ACHN (cell line): ENCODE results near the gene NCAPG2.
"Not testable (repeated sequence)": the region's sequence is repeated elsewhere in the genome, so short reads cannot be mapped to it uniquely, and the experiment has no call there.

Experiments
- DNase-seq: peaks from one replicate; pipeline ENCODE4 v3.0.0-alpha.2; 2015
- in situ Hi-C: cut with HindIII; loops from 2 replicates; pipeline ENCODE4 v1.10.0; 2017; ENCODE audit warnings: low sequenced_read_pairs, low pct_ligation_motif_present, low pct_unique_long_range_greater_than_20kb

Gene NCAPG2

DNA sequence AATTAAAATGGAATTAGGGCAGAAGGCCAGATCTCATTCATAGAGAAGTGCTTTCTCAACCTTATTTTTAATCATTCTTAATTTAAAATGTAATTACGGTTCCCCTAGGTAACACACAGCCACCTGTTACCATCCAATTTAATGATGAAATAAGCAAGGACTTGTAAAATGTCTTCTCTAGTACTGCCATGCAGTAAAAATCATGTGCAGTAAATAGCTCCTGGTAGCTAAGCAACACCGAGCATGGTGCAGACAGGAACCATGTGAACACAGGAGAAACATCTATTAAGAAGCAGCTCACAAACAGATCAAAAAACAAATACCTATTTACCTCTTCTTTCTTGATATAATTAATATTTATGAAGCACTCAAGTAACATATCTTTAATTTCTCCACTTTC is 15.1 kb downstream of the NCAPG2 start:
- in situ Hi-C loops: no loop called here
- no peak for DNase-seq

DNA sequence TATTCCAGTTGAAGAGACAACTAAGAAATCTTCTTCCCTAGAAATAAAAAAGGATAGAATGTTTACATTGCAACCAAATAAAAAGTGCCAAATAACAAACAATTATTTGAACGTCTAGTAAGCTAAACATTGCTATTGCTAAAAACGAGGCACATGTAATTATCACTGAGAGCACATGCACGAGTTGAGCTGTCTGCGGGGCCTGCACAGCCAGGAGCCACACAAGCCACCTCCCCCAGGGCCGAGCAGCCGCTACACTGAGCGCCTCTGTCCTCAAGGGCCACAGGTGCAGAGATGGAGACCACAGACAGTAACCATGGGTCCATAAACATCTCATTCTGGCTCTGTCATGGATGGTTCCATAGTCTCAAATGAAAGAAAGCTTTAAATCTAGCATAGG is 17.2 kb downstream of the NCAPG2 start:
- in situ Hi-C loops: no loop called here
- no peak for DNase-seq

DNA sequence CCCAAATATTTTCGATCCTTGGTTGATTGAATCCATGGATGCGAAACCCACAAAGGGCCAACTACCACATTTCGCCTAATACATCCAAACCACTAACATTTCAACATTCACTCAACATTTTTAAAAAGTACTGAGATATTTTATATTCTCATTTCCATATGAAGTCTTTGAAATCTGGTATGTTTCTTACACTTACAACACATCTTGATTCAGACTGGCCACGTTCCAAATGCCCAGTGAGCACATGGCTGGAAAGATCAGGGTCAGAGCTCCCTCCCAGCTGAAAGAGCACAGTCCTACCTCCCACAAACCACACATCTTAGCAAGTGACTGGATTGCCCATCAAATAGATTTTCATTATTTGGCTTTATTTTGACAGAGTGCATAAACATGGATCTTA is 18.9 kb downstream of the NCAPG2 start:
- in situ Hi-C loops: no loop called here
- DNase-seq: no peak

DNA sequence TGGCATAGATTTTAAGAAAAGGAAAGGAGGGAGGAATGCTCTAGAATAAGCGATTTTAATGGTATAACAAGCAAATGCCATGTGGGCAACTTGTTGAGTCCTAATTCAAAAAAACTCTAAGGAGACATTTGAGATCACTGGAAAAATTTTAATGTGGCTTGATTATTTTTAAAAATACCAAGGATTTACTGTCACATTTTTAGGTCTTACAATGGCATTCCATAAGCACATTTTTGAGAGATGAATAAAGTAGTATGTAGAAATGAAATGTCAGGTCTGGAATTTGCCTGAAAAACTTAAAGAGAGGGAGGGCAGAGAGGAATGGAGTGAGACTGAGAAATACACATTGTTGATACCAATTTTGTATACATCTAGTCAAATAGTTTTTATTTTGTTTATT is 20.3 kb downstream of the NCAPG2 start:
- no peak for DNase-seq
- in situ Hi-C loops: no loop called here

DNA sequence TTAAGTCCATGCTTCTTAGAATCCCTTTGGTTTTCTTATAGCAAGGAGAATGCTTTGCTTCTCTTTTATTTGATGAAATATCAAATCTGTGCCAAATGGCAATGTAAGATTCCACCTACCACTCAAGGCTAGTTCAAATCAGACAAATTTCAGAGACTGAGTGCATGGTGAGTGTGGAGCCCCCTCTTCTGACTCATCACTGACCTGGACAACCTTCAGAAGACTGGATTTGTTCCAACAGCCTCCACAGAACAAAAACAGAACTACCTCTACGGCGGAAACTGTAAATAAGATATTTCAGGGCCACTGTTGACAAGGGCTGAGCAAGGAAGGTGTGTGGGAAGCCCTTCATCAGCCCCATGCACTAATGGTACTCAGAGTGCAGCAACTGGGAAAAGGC is 21.1 kb downstream of the NCAPG2 start:
- no peak for DNase-seq
- in situ Hi-C loops: no loop called here

DNA sequence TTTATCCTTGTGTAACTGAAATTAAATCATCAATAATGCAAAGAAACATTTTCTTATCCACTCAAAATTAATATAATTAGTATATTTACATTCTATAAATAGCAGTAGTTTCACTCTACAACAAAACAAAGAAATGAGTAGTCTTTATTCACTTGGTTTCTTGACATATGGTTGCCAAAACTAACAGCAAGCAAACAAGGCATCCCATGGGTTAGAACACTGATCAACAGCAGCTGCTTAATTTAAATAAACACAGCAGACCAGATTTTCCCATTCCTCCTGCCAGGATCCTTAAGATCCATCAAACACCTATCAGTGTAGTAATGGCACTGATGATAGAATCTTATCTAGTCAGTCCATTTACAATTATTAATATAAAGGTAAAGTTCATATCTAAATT is 22.1 kb downstream of the NCAPG2 start:
- in situ Hi-C loops: no loop called here

DNA sequence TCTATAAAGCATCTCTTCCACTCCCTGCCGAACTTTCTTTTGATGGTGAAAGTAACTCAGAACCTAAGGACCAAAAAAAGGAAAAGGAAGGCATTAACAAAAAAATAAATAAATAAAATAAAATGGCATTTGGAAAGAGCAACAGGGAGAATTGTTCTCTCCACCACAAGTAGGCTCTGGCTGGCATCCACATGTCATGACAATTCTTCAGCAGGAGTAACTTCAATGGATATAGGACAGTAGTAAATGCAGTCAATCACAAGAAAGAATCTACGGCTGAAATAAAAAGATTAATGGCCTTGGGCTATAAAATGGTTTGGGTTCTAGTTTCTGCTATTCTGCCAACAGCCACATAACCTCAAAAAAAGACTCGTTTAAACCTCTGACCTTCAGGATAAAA is 23.9 kb downstream of the NCAPG2 start:
- in situ Hi-C loops: no loop called here
- no peak for DNase-seq

More for the DNA sequence above, 22.1 kb downstream of the NCAPG2 start:
- no peak for DNase-seq

DNA sequence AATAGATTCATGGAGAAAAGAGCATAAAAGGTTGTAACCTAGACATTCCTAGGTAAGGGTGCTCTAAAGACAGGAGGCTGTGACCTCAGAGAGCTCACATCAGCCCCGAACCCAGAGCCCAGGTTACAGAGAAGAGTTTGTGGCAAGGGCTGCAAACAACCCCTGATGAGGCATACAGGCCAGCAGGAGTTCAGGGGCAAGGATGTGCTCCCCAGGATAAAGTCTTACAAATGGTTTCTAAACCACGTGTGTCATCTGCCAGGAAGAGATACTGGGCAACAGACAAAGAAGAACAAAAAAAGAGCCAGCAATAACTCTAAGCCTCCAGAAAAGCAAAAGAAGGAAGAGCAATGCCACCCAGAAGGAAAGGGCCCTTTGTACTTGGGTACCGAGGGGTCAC is 27.7 kb downstream of the NCAPG2 start:
- no peak for DNase-seq
- in situ Hi-C loops: no loop called here

DNA sequence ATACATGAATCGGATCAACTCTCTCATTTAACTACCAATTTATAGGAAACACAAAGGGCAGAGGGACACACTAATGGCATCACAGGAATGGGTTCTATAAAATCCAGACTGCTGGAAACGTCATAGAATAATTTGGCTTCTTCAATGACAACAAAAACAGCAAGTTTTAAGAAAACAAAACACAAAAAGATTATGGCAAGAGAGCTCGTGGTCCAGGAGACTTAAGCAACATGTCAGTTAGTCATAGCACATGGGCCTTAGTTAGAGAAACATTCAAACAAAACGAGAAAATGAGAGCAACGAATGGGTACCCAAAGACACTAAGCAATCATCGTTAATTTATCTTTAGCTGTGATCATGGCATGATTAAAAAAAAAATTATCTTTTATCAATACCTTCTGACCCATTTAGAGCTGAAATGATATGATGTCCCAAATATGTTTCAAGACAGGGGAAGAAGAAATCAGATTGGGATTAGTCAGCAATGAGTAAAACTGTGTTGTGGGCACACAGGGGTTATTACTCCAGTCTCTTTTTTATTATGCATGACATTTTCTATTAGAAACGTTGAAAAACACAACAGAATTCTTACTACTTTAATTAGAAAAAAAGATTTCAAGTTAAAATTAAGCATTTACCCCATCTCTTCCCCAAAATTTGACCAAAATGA is 28.3 kb downstream of the NCAPG2 start:
- in situ Hi-C loops: no loop called here
- DNase-seq: no peak

DNA sequence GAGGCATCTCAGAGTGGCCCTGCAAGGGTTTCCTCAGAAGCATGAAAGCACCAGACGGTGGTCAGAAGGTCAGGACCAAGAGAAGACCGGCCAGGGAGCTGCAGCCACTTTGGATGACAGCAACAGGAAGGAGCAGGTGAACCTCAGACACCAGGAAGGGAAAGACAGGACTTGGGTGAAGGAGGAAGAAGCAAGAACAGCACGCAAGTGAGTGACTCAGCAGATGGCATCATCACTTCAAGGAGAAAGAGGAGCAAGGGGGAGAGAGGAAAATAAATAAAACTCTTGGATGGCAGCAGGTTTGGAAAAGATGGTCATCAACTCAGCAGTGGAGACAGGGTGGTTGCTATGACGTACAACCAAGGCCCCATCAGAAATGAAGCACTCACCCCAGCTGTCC is 31.6 kb downstream of the NCAPG2 start:
- in situ Hi-C loops: no loop called here
- DNase-seq: no peak

DNA sequence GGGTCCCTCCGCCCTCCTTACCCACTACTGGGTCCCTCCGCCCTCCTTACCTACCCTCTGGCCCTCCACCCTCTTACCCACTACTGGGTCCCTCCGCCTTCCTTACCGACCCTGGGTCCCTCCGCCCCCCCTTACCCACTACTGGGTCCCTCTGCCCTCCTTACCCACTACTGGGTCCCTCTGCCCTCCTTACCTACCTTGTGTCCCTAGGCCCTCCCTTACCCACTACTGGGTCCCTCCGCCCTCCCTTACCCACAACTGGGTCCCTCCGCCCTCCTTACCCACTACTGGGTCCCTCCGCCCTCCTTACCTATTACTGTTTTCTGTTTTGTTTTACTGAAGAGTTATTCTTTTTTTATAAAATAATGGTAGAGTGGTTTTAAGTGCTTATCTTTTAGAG is 36.5 kb downstream of the NCAPG2 start:
- in situ Hi-C loops, DNase-seq: not testable (repeated sequence)

DNA sequence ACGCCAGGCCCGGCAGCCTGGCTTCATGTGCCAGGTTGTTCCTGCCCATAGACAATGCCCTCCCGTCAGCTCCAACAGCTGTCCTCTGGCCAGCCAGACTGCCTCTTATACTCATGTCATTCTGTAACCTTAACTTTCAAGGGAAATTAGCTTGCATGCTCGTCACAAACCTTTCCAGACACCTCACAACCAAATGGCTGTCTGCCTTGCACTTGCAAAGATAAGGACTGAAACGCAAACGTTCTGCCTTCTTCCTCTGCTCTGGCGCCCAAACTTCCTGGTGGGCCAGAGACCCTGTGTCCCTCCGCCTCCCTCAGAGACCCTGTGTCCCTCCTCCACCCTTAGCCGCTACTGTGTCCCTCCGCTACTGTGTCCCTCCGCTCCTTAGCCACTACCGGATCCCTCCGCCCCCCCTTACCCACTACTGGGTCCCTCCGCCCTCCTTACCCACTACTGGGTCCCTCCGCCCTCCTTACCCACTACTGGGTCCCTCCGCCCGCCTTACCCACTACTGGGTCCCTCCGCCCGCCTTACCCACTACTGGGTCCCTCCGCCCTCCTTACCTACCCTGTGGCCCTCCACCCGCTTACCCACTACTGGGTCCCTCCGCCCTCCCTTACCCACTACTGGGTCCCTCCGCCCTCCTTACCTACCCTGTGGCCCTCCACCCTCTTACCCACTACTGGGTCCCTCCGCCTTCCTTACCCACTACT is 37.5 kb downstream of the NCAPG2 start:
- DNase-seq, in situ Hi-C loops: not testable (repeated sequence)

DNA sequence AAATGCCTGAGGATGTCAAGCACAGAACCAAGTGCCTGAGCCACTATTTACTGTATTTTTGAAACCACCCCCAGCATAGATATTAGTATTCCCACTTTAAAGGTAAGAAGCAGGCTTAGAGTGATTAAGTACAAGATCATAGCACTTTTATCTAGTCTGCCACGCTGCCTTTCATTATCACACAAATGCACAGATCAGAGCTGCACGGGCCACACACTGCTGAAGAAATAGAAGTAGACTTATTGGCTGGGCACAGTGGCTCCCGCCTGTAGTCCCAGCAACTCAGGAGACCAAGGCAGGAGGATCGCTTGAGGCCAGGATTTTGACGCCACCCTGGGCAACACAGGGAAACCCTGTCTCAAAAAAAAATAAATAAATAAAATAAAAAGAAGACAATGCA is 38.2 kb downstream of the NCAPG2 start:
- no peak for DNase-seq

DNA sequence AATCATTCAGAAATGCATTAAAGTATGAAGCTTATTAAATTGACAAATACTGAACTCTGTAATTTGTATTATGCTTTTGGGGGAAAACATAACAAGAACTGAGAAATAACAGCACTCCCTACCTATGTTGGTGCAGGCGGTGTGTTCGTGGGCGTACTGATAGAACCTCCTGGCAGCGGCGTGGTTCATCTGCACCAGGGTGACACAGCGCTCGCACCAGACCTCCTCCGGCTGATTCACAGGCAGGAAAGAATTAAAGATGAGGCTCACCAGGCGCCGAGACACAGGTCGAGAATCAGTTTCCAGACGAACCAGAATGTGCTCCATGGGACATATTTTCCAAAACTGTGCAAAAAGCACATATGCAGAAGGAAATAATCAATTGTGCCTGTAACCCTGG is 40.2 kb downstream of the NCAPG2 start:
- in situ Hi-C loops: no loop called here
- no peak for DNase-seq

More for the DNA sequence above, 38.2 kb downstream of the NCAPG2 start:
- in situ Hi-C loops: no loop called here

DNA sequence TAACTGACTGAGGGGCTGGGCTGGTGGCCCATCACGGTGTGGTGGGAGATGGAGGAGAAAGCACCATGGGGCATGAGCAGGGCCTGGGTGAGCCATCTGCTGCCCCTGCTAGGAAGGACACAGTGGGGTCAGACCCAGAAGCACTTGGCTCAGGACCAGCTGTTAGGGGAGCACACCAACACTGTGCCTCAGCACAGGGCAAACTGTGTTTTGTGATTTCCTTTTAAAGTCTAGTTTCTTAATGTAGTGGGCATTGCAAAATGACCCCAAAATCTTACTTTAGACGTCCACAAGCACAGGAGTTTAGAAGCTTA is 41.2 kb downstream of the NCAPG2 start:
- in situ Hi-C loops: no loop called here
- DNase-seq: no peak

DNA sequence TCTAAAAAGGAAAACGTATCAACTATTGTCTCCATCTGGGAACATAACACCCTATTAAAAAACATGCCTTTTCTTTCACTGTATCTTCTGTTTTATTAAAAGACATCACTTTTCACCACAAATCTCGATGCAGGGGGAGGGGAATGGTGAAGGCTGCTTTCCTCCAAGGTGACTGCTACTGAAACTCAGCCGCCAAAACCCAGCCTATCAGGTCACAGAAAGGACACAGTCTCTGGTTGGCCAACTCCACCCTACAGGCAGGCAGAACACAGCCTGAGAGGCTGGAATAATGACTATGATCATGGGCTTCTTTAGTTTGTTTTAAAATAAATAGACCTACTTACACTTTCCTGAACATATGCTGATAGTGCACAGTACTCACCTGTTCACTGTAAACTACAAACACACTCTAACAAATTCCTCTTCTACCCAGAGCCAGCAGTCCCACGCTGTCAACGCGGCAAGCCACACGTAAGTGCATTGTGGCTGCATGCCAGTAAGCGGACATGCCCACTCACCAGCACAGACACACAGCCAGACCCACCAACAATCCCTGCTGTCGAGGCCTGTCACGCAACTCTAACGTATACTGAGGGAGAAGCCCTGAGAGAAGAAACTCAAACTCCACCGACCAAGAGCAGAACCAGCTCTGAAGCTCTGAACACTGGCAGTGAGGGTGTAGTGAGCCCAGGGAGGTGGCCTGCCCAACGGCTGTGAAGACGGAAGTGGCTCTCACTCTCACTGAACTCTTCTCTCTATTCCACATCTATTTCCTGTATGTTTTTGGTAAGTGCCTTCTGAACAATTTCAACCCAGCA is 41.8 kb downstream of the NCAPG2 start:
- DNase-seq: no peak
- in situ Hi-C loops: no loop called here

DNA sequence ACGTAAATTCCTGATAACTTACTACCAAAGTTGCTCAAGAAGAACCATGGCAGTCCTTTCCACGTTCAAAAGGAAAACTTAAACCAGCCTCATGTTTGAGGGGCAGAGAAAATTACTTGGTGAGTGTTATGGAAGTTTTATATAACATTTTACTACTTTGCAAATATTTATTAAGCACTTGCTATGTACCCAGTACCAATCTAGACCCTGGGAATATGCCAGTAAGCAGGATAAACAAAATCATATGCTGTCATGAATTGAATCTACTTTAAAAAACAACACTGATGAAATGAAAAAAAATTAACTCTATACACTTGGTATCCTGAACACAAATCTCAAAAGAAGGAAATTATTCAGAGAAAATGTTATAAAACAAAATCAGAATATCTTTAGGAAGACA is 46.1 kb downstream of the NCAPG2 start:
- DNase-seq: no peak
- in situ Hi-C loops: no loop called here

DNA sequence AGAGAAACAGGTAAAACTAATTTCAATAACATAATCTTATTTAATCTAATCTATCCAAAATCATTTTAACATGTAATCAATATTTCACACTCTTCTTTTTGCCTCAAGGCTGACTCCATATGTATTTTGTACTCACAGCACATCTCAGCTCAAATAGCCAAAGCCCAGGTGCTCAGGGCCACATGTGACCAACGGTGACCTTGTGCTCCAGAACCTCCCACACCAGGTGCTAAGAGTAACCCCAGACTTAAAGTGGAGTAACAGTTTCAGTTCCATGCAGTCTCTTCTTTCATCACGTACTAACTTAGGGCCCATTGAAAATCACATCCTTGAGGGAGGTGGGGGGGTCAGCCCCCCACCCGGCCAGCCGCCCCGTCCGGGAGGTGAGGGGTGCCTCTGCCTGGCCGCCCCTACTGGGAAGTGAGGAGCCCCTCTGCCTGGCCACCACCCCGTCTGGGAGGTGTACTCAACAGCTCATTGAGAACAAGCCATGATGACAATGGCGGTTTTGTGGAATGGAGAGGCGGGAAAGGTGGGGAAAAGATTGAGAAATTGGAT is 47.3 kb downstream of the NCAPG2 start:
- no peak for DNase-seq
- in situ Hi-C loops: no loop called here

DNA sequence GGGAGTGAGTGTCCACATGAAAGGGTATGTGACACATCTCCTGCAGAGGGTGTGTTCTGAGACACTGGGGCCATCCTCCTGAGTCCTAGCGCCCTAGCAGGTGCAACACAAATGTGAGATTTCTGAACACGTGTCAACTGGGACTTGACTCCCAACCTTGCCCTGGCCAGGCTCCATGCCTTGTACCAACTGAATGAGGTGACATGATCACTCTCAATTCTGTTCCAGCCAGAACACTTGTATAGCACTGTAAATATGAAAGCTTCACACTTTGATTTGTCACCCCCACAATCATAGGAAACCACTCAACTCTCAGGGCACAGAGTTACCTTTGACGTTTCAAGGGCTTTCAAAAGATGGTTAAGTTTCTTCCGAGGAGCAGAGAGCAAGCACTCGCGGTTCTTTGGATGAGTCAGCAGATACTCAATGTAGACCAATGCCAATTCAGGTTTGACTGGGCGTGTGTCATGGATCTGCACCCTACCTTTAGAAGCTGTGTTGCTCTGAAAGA is 48.6 kb downstream of the NCAPG2 start:
- DNase-seq: no peak
- in situ Hi-C loops: no loop called here
